ENCODE results near the gene NECTIN3.

DNA sequence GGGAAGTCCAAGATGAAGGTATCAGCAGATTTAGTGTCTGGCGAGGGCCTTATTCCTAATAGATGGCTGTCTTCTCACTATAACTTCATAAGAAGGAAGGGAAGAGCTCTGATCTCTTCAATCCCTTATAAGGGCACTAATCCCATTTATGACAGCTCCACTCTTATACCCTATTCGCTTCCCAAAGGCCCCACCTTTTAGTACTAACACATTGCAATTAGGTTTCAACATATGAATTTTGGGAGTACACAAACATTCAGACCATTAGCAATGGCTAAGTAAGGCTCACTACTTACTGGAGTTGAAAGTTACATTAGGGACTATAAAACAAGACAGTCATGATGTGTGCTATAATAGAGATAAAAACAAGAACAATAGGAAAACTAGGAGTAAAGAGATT, 118.9 kb downstream of the NECTIN3 start:
- TF ChIP-seq POLR2A (IDR thresholded peaks at IDR 0.05), result no peak
- TF ChIP-seq, protein P1, sequence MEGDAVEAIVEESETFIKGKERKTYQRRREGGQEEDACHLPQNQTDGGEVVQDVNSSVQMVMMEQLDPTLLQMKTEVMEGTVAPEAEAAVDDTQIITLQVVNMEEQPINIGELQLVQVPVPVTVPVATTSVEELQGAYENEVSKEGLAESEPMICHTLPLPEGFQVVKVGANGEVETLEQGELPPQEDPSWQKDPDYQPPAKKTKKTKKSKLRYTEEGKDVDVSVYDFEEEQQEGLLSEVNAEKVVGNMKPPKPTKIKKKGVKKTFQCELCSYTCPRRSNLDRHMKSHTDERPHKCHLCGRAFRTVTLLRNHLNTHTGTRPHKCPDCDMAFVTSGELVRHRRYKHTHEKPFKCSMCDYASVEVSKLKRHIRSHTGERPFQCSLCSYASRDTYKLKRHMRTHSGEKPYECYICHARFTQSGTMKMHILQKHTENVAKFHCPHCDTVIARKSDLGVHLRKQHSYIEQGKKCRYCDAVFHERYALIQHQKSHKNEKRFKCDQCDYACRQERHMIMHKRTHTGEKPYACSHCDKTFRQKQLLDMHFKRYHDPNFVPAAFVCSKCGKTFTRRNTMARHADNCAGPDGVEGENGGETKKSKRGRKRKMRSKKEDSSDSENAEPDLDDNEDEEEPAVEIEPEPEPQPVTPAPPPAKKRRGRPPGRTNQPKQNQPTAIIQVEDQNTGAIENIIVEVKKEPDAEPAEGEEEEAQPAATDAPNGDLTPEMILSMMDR (IDR thresholded peaks at IDR 0.05), result no peak
